Left lung (tissue), 10 donors: ENCODE results near the gene IRF5. TPM values are rescaled to one million over a fixed set of nuclear protein-coding genes. Genes with fewer than 3 reads are reported as not detected.
"Not testable (repeated sequence)": the region's sequence is repeated elsewhere in the genome, so short reads cannot be mapped to it uniquely, and the experiment has no call there.

Source experiments
- ATAC-seq: fragments of 200-7000 bp; cut with Tn5 transposase; one replicate; pipeline ENCODE4 v1.9.1; 2020; ENCODE audit warnings: moderate library complexity
- DNase-seq, 4 donors: peaks; one replicate each; pipeline ENCODE4 v3.0.0-alpha.2; 2013 to 2020
- H3K27ac ChIP-seq, 2 donors: fragments of 200-600 bp; sonication (generic) in 1 of 2; one replicate each; pipeline versions ENCODE4 v1.5.0 to v1.8.0; 2020 to 2021
- H3K27me3 ChIP-seq, 2 donors: fragments of 200-600 bp; sonication (generic) in 1 of 2; one replicate each; pipeline versions ENCODE4 v1.5.0 to v1.8.0; 2020 to 2021
- H3K36me3 ChIP-seq, 2 donors: fragments of 200-600 bp; sonication (generic) in 1 of 2; one replicate each; pipeline versions ENCODE4 v1.5.0 to v1.8.0; 2020 to 2021
- H3K4me1 ChIP-seq, 2 donors: fragments of 200-600 bp; one replicate each; pipeline ENCODE4 v1.8.0; 2021
- H3K4me3 ChIP-seq, 2 donors: fragments of 200-600 bp; sonication (generic) in 1 of 2; one replicate each; pipeline versions ENCODE4 v1.5.0 to v1.8.0; 2020 to 2021; ENCODE audit warnings: mild to moderate bottlenecking in 1 of 2
- H3K9me3 ChIP-seq, 2 donors: fragments of 200-600 bp; sonication (generic) in 1 of 2; one replicate each; pipeline versions ENCODE4 v1.5.0 to v1.8.0; 2020 to 2021
- intact Hi-C, 2 donors: fragments of 100-400 bp; cut with DNase I; formaldehyde crosslinking; loops; one replicate each; pipeline versions ENCODE4 v1.11.2 to v1.14.2; 2022
- polyA plus RNA-seq, 6 donors: library from polyadenylated mRNA; unstranded; fragments of 120-200 nt; gene quantifications; one replicate each; pipeline ENCODE4 v1.2.1, GENCODE V29; 2013; ENCODE audit not compliant: insufficient read length in 6 of 6
- total RNA-seq, 2 donors: library from RNA; stranded (reverse); fragmentation: NEBNext Ultra II Directional; extraction: Animal tissue kit (Norgen Biotek cat#: 25700); gene quantifications; one replicate each; pipeline ENCODE4 v1.2.1, GENCODE V29; 2021
- TF ChIP-seq, protein P1 (sequence below), 2 donors: fragments of 200-600 bp; sonication (generic) in 1 of 2; IDR thresholded peaks; one replicate each; pipeline versions ENCODE4 v1.5.0 to v1.8.0; 2021; ENCODE audit warnings: antibody characterized with exemption in 2 of 2
- donor health status: DM: no; HTN: yes; CAD: no.
- donor health status: DM: no; HTN: no; CAD: no.

The IRF5 gene
- total and polyA plus RNA-seq, 8 donors: 1.7 to 35.5 (median 2.1) TPM

DNA sequence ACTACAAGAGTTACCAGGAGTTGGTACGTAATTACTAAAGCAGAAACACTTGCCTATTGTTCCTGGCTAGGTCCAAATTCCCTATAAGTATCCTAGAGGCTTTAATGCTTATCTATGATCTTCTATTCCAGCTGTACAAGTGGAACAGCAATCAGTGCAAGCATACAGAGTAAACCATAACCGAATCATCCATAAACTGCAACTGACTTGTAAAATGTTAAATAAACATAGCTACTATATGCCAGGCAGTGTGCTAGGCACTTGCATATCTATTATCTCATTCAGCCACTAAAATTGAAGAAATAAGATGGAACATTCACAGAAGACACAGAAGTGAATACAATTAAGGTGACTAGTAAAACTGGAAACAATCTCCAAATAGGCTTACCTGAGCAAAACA, 55.7 kb downstream of the IRF5 start:
- intact Hi-C loops: no loop called here
- no peak for ATAC-seq
- TF ChIP-seq, protein P1, sequence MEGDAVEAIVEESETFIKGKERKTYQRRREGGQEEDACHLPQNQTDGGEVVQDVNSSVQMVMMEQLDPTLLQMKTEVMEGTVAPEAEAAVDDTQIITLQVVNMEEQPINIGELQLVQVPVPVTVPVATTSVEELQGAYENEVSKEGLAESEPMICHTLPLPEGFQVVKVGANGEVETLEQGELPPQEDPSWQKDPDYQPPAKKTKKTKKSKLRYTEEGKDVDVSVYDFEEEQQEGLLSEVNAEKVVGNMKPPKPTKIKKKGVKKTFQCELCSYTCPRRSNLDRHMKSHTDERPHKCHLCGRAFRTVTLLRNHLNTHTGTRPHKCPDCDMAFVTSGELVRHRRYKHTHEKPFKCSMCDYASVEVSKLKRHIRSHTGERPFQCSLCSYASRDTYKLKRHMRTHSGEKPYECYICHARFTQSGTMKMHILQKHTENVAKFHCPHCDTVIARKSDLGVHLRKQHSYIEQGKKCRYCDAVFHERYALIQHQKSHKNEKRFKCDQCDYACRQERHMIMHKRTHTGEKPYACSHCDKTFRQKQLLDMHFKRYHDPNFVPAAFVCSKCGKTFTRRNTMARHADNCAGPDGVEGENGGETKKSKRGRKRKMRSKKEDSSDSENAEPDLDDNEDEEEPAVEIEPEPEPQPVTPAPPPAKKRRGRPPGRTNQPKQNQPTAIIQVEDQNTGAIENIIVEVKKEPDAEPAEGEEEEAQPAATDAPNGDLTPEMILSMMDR (IDR thresholded peaks at IDR 0.05): no peak
- H3K36me3 ChIP-seq: peaks cover 3 to 96% of the 10 kb centered on the region in 2 donors
- no peak for DNase-seq
- H3K4me1 ChIP-seq: no peaks in the 10 kb centered on the region
- H3K27ac ChIP-seq: no peak overlapping the region
- no peaks in the 10 kb centered on the region for H3K27me3 ChIP-seq
- H3K9me3 ChIP-seq: no peaks in the 10 kb centered on the region
- no peak overlapping the region for H3K4me3 ChIP-seq

DNA sequence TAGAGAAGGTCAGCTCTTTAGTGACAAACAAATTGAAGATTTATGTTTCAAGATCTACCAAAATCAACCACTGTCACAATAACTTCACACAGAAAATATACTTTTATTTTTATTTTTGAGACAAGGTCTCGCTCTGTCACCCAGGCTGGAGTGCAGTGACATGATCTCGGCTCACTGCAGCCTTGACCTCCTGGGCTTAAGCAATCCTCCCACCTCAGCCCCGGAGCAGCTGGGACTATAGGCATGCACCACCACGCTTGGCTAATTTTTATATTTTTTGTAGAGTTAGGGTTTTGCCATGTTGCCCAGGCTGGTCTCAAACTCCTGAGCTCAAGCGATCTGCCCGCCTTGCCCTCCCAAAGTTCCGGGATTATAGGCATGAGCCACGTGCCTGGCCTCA, 56.8 kb downstream of the IRF5 start:
- intact Hi-C loops, H3K27me3 ChIP-seq, ATAC-seq, H3K27ac ChIP-seq, DNase-seq, H3K9me3 ChIP-seq, H3K4me1 ChIP-seq, H3K4me3 ChIP-seq: not testable (repeated sequence)
- H3K36me3 ChIP-seq: peaks cover 3 to 96% of the 10 kb centered on the region in 2 donors

DNA sequence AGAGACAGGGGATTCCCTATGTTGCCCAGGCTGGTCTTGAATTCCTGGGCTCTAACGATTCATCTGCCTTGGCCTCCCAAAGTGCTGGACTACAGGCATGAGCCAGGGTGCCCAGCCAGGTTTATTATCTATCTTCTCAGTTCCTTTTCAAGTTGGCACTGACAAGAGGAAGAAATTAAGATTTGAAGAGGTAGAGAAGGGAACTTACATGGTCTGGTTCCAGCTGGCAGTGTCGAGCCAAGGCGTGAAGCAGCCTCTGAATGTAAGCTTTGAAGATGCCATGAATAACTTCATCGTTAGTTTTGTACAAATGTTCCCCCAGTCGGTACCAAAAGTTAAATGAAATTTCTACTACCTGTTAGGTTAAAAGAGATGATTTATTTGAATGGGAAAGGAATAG, 59.5 kb downstream of the IRF5 start:
- no peak for ATAC-seq
- TF ChIP-seq, protein P1 (IDR thresholded peaks at IDR 0.05): no peak
- intact Hi-C loops: no loop called here

More for the DNA sequence above, 59.5 kb downstream of the IRF5 start:
- Histone ChIP-seq H3K27me3 (no peaks in the 10 kb centered on the region), H3K4me1 (no peaks in the 10 kb centered on the region), H3K27ac (no peak overlapping the region), H3K36me3 (peaks cover 0 to 98% of the 10 kb centered on the region in 2 donors), H3K9me3 (no peaks in the 10 kb centered on the region), H3K4me3 (no peak overlapping the region)
- DNase-seq: no peak

Other genes starting within 250 kb of the IRF5 start
- gene CALU, start 198.6 kb upstream of the IRF5 start, total RNA-seq: 100 to 1,000 TPM; 177 to 239 TPM
- 100 to 1,000 TPM; 182 to 236 (median 205) TPM for gene CALU, start 198.6 kb upstream of the IRF5 start, polyA plus RNA-seq
- gene OPN1SW, start 162.1 kb upstream of the IRF5 start, total RNA-seq: not detected
- gene OPN1SW, start 162.1 kb upstream of the IRF5 start, polyA plus RNA-seq: 1 to 10 TPM; 1.2 to 2.3 (median 1.7) TPM
- gene CCDC136, start 146.0 kb upstream of the IRF5 start, total RNA-seq: 1 to 10 TPM; 2.5 to 3.2 TPM
- 10 to 100 TPM; 30.1 to 87.1 (median 58.3) TPM for gene CCDC136, start 146.0 kb upstream of the IRF5 start, polyA plus RNA-seq
- gene FLNC, start 107.5 kb upstream of the IRF5 start, total RNA-seq: 10 to 100 TPM; 14.3 to 23.7 TPM
- 10 to 100 TPM; 15.7 to 34.7 (median 24.2) TPM for gene FLNC, start 107.5 kb upstream of the IRF5 start, polyA plus RNA-seq
- 100 to 1,000 TPM; 192 to 200 TPM for gene ATP6V1F, start 75.1 kb upstream of the IRF5 start, total RNA-seq
- 100 to 1,000 TPM; 106 to 118 (median 108) TPM for gene ATP6V1F, start 75.1 kb upstream of the IRF5 start, polyA plus RNA-seq
- gene KCP, start 27.2 kb upstream of the IRF5 start, total RNA-seq: 1 to 10 TPM; 1.5 to 1.7 TPM
- 1 to 10 TPM; 5.9 to 9.8 (median 7.7) TPM for gene KCP, start 27.2 kb upstream of the IRF5 start, polyA plus RNA-seq
- 10 to 100 TPM; 34.9 to 38.7 TPM for gene TNPO3, start 117.2 kb downstream of the IRF5 start, total RNA-seq
- gene TNPO3, start 117.2 kb downstream of the IRF5 start, polyA plus RNA-seq: 10 to 100 TPM; 32.5 to 40.5 (median 37.7) TPM
- gene TSPAN33, start 206.8 kb downstream of the IRF5 start, total RNA-seq: 1 to 10 TPM; 2.3 to 4.5 TPM
- 1 to 10 TPM; 3.1 to 5.7 (median 5.4) TPM for gene TSPAN33, start 206.8 kb downstream of the IRF5 start, polyA plus RNA-seq